GM18507 (cell line): Measurements from ENCODE around the gene TPSG1.
"Not testable (repeated sequence)": the region's sequence is repeated elsewhere in the genome, so short reads cannot be mapped to it uniquely, and the experiment has no call there.

Source experiments
- DNase-seq: peaks from one replicate; pipeline ENCODE4 v3.0.0; 2011; ENCODE audit warnings: low read depth; ENCODE audit not compliant: insufficient read length; ENCODE audit errors: extremely low spot score
- FAIRE-seq: peaks from 2 replicates; lab custom pipeline; 2011; peaks lifted over from hg19 to GRCh38; lab: Jason Lieb, UNC

Gene TPSG1

GRCh38 chr16:1225051-1225451 lies at the start of gene TPSG1:
TPSG1 (minus strand) TSS chr16:1225268; CDS start chr16:1225252, 16 bp downstream.
- DNase-seq (no peak), FAIRE-seq (no peak)

- DNase-seq (no peak), FAIRE-seq (no peak)
Observed at GRCh38 chr16:1274767-1275166, 49.7 kb upstream of the TPSG1 start.

DNA sequence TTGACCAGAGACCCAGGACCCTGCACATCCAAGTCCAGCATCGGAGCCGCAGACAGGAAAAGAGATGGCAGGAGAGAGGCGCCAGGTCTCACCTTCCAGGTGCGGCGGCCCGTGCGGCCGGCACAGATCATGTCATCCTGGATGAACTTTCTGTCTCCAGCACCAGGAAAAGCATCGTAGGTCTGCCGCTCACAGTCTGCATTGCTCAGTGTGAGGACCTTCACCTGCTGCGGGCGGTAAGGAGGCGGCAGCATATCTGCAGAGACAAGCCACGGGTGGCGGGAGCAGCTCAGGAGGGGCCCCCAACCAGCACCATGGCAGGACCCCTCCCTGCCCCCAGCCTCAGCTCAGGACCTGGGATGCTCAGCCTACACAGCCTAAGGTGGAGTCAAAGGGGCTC lies 48.7 kb upstream of the TPSG1 start:
- FAIRE-seq (no peak), DNase-seq (no peak)

GRCh38 chr16:1272453-1273198 lies 47.6 kb upstream of the TPSG1 start:
- DNase-seq (no peak), FAIRE-seq (no peak)

GRCh38 chr16:1271724-1272413 lies 46.8 kb upstream of the TPSG1 start:
- FAIRE-seq, DNase-seq: not testable (repeated sequence)

DNA sequence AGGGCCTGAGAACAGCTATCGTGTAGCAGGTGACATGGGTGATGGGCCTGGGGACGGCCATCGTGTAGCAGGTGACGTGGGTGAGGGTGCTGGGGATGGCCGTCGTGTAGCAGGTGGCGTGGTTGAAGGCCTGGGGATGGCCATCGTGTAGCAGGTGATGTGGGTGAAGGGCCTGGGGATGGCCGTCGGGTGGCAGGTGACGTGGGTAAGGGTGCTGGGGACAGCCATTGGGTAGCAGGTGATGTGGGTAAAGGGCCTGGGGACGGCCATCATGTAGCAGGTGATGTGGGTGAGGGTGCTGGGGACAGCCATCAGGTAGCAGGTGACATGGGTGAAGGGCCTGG lies 46.3 kb upstream of the TPSG1 start:
- no peak for DNase-seq
- no peak for FAIRE-seq

DNA sequence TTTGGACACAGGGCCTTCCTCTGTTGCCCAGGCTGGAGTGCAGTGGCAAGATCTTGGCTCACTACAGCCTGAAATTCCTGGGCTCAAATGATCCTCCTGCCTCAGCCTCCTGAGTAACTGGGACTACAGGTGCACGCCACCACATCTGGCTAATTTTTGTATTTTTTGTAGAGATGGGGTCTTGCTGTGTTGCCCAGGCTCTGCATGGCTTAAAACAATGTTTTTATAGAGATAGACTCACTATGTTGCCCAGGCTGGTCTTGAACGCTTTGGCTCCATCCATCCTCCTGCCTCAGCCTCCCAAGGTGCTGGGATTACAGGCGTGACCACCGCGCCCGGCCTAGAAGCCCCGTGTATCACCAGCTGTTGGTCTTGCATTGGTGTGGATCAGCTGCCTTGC lies 44.4 kb upstream of the TPSG1 start:
- FAIRE-seq: not testable (repeated sequence)

DNA sequence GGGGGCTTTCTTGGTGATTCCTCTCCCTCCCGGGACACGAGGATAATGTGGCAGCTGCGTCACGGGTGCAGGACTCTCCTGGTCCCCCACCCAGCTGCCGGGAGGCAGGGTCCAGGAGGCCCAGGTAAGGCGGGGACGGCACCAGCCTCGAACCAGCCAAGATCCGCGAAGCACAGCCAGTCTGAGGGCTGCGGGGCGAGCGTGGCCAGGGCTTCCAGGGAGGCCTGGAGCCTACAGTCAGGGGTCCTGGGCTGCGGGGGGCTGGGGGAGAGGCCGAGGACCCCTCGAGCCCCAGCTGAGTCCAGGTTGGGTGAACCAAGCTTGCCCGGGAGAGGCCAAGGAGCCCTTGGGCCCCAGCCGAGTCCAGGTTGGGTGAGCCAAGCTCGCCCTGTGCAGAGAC lies 40.8 kb upstream of the TPSG1 start:
- FAIRE-seq (no peak), DNase-seq (no peak)

More for the DNA sequence above, 44.4 kb upstream of the TPSG1 start:
- not testable (repeated sequence) for DNase-seq

DNA sequence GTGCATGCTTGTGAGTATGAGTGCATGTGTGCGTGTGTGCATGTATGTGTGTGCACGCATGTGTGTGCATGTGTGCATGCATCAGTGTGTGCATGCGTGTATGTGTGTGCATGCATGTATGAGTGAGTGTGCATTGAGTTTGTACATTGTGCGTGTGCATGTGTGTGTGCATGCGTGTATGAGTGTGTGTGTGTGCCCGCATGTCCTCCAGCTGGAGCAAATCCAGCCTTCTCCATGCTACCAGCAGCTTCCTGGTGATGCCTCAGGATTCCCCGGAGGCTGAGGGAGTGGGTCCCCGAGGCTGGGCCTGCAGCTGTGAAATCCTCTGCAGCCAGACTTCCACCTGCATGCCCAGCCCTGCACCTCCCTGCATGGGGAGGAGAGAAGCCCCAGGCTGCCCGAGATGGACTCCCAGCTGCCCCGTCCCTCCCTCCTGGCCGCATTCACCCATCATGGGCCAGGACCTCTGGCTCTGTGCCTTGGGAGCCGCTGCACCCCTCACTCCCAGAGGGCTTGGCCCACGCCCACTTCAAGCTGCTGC lies 40.1 kb upstream of the TPSG1 start:
- DNase-seq: no peak
- FAIRE-seq: no peak

DNA sequence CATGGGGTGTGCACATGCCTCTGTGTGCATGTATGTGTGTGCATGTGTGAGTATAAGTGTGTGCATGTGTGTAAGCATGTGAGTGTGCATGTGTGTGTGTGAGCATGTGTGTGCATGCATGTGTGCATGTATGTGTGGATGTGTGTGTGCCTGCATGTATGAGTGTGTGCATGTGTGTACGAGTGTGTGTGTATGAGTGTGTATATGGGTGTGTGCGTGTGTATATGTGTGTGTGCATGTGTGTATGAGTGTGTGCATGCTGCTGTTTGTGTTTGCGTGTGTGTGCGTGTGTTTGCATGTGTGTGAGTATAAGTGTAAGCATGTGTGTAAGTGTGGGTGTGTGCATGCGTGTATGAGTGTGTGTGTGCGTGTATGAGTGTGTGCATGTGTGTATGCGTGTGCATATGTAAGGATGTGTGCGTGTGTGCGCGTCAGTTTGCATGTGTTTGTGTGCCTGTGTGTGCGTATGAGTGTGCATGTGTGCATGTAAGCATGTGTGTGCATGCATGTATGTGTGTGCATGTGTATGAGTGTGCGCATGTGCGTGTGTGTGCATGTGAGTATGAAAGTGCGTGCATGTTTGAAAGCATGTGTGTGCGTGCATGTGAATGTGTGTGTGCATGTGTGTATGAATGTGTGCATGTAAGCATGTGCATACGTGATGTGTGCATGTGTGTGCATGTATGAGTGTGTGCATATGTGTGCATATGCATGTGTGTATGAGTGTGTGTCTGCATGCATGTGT lies 39.4 kb upstream of the TPSG1 start:
- FAIRE-seq: no peak
- DNase-seq: no peak

- FAIRE-seq (no peak), DNase-seq (no peak)
Observed at GRCh38 chr16:1263591-1264344, 38.7 kb upstream of the TPSG1 start.

DNA sequence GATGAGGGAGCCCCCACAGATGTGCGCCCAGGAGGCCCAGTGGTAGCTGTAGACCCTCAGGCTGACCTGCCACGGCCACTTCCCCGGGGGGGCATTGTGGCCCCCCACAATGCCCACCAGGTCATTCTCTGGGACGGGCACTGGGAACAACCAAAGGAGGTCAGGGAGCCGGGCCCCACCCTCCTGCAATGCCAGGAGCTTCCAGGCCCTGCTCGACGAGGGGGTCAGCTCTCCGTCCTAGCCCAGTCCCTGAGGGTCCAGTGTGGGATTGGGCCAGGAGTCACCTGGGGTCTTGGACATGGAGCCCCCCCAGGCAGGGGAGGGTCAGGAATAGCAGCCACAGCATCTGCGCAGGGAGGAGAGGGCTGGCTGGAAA lies 37.8 kb upstream of the TPSG1 start:
- no peak for FAIRE-seq
- no peak for DNase-seq

GRCh38 chr16:1262210-1262845 lies 37.3 kb upstream of the TPSG1 start:
- FAIRE-seq: no peak

DNA sequence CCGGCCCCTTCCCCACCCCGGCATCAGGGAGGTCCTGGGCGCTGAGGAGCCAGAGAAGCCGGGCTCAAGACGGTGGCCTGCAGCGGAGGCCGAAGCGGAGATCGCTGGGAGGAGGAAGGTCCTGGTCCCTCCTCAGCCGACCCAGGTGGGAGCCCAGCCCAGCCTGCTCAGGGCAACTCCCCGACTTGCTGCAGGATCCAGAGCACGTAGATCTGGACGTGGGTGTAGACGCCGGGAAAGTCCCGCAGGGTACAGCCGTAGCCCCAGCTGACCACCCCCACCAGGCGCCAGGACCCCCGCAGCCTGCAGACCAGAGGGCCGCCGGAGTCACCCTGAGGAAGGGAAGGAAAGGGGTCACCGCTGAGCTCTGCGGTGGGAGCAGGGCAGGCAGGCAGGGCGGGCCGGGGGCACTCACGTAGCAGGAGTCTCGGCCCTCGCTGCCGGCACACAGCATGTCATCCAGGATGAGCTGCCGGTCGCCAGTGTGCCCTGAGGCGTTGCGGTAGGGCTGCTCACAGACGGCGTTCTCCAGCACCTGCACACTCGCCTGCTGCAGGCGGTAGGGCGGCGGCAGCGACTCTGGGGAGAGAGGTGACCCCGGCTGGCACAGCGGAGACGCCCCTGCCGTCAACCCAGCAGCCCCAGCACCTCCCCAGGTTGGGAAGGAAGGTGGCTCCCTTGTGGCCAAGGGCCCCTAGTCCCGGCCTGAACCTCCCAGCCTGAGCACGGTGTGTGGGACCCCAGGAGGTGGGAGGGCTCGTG lies 36.2 kb upstream of the TPSG1 start:
- FAIRE-seq (no peak), DNase-seq (no peak)

More at GRCh38 chr16:1262210-1262845, 37.3 kb upstream of the TPSG1 start:
- DNase-seq: no peak

- FAIRE-seq (no peak), DNase-seq (no peak)
Observed at GRCh38 chr16:1260101-1260680, 35.1 kb upstream of the TPSG1 start.

- no peak for DNase-seq
- FAIRE-seq: no peak
Observed at GRCh38 chr16:1259760-1260068, 34.6 kb upstream of the TPSG1 start.

- no peak for DNase-seq
- no peak for FAIRE-seq
Observed at GRCh38 chr16:1258906-1259759, 34.1 kb upstream of the TPSG1 start.
